K562 (cell line): ENCODE results near the gene RHBG. TPM values are rescaled to one million over a fixed set of nuclear protein-coding genes. Genes with fewer than 3 reads are reported as not detected.

Source experiments
- ARID1B ChIP-seq: fragments of 450-650 bp; IDR thresholded peaks from 2 replicates; pipeline ENCODE4 v1.6.1; 2016; ENCODE audit warnings: antibody characterized with exemption, mild to moderate bottlenecking, inconsistent platforms
- CXXC5 ChIP-seq: fragments of 250-450 bp; sonication (Bioruptor Pico); IDR thresholded peaks from 2 replicates; pipeline ENCODE4 v1.8.0; 2022; ENCODE audit warnings: inconsistent platforms, mild to moderate bottlenecking, moderate library complexity
- ETV5 ChIP-seq: sonication (generic); formaldehyde crosslinking; IDR thresholded peaks from 2 replicates; pipeline ENCODE4 v1.4.0; 2020; ENCODE audit warnings: low read depth, mild to moderate bottlenecking, missing genetic modification reagents
- L3MBTL2 ChIP-seq: fragments of 450-650 bp; IDR thresholded peaks from 2 replicates; pipeline ENCODE4 v1.6.1; 2016; ENCODE audit warnings: mild to moderate bottlenecking, moderate library complexity
- MEF2A ChIP-seq: IDR thresholded peaks from 2 replicates; pipeline ENCODE4 v1.6.1; 2011; ENCODE audit warnings: low read depth, mild to moderate bottlenecking, low read length, moderate library complexity; ENCODE audit not compliant: control insufficient read depth
- TBL1XR1 ChIP-seq, 2 experiments: IDR thresholded peaks; 2 replicates each; pipeline ENCODE4 v1.6.1; 2012; ENCODE audit warnings: improper control_type of control experiment in 2 of 2, low read length in 2 of 2, mild to moderate bottlenecking in 1 of 2
- U2AF2 ChIP-seq: fragments of 200-400 bp; formaldehyde crosslinking; optimal IDR thresholded peaks from 2 replicates; pipeline ENCODE3; 2017; ENCODE audit warnings: low read depth, mild to moderate bottlenecking, low read length
- polyA plus RNA-seq, 8 experiments: library from polyadenylated mRNA; depleted of rRNA in 4 of 8; stranded (reverse) in 5 of 8; unstranded in 3 of 8; fragments of >200 nt; fragmentation: Nextera tagmentation in 2 of 8; fragmentation: Illumina TruSeq in 1 of 8; extraction: Ambion mirVana in 2 of 8; extraction: Trizol in 1 of 8; gene quantifications; 2 replicates each; pipeline versions ENCODE4 v1.2.1 to v1.2.3, GENCODE V29; 2011 to 2014; ENCODE audit warnings: inconsistent platforms in 1 of 8, missing spikeins in 1 of 8
- total RNA-seq, 7 experiments: library from RNA; depleted of rRNA in 6 of 7; stranded (reverse); fragments of >200 nt in 6 of 7; fragmentation: Illumina TruSeq in 2 of 7; extraction: Trizol in 2 of 7; gene quantifications; 2 replicates each; pipeline versions ENCODE4 v1.2.1 to v1.2.3, GENCODE V29; 2011 to 2021; ENCODE audit warnings: low replicate concordance in 1 of 7
- TF ChIP-seq, protein P1 (sequence below): fragments of 200-800 bp; sonication (Bioruptor generic); IDR thresholded peaks from 2 replicates; pipeline ENCODE4 v1.6.1; 2017; ENCODE audit warnings: missing genetic modification characterization, missing compliant biosample characterization
- TF ChIP-seq, protein P2 (sequence below), 2 experiments: IDR thresholded peaks; 2 replicates each; pipeline ENCODE4 v1.6.1; 2011; ENCODE audit warnings: borderline replicate concordance in 1 of 2, control low read depth in 1 of 2, low read depth in 1 of 2, low read length in 1 of 2, mild to moderate bottlenecking in 1 of 2, mixed read lengths in 1 of 2, moderate library complexity in 1 of 2; ENCODE audit not compliant: insufficient read depth in 1 of 2, insufficient read length in 1 of 2, poor library complexity in 1 of 2, severe bottlenecking in 1 of 2; ENCODE audit errors: extremely low read depth in 1 of 2

The RHBG gene
- total and polyA plus RNA-seq, 9 of the 15 experiments (the other 6 are each of a cell fraction or from before 2014, with no cell fraction given): not detected

DNA sequence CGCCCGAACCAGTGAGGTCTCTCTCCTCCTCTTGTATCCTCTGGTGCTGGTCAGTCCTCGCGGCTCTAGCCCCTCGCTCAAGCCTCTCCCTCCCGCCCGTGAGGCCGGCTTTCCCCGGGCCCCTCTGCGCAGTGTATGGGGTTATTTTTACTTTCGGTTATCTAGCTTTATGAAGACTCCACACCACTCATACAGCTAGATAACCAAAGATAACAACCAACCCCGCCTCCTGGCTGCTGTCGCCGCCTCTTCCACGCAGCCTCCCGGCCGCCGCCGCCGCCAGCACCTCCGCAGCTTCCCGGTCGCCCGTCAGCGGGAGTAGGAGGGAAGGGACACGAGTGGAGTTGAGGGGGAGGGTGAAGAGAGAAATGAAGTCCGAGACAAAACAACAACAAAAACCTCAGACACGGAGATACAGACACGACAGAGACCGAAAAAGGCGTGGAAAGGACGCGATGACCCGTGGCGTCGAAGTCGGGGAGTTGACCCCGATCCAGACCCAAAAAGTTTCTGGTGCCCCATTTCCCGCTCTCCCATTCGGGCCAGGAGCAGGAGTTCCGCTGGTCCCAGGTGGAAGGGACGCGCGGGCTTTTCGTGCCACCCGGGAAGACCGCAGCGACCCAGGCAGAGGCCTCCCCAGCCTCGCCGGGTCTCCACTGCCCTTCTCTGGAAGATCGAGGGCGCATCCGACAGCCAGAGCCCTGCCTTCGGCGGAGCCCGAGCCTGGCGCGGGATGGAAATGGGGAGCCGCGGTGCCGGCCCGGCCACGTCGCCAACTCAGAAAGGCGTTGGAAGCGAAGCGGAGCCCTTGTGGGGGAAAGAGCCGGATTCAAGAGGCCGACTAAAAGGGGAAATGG is 51.4 kb downstream of the RHBG start (continued):
- TF ChIP-seq, protein P1, sequence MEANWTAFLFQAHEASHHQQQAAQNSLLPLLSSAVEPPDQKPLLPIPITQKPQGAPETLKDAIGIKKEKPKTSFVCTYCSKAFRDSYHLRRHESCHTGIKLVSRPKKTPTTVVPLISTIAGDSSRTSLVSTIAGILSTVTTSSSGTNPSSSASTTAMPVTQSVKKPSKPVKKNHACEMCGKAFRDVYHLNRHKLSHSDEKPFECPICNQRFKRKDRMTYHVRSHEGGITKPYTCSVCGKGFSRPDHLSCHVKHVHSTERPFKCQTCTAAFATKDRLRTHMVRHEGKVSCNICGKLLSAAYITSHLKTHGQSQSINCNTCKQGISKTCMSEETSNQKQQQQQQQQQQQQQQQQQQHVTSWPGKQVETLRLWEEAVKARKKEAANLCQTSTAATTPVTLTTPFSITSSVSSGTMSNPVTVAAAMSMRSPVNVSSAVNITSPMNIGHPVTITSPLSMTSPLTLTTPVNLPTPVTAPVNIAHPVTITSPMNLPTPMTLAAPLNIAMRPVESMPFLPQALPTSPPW: peak; percentile 43; the same call in 1 of the 2 replicates
- TF ChIP-seq MEF2A (no peak), U2AF2 (no peak), CXXC5 (CRISPR knock-in tag) (0 out of 2 replicates have a peak, but pooled peaks have one; percentile 23), L3MBTL2 (peak; percentile 48; the same call in 1 of the 2 replicates), TBL1XR1 (IDR thresholded peaks at IDR 0.05; ENCODE audit: low read length in 2 of 2) (0 out of 4 replicates have a peak, but pooled peaks of 1 of the 2 experiments have one; percentile 14), ARID1B (0 out of 2 replicates have a peak, but pooled peaks have one; percentile 17), ETV5 (CRISPR knock-in tag) (no peak)
- TF ChIP-seq, protein P2, sequence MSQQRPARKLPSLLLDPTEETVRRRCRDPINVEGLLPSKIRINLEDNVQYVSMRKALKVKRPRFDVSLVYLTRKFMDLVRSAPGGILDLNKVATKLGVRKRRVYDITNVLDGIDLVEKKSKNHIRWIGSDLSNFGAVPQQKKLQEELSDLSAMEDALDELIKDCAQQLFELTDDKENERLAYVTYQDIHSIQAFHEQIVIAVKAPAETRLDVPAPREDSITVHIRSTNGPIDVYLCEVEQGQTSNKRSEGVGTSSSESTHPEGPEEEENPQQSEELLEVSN (IDR thresholded peaks at IDR 0.05; ENCODE audit: borderline replicate concordance in 1 of 2, extremely low read depth in 1 of 2, insufficient read depth in 1 of 2, insufficient read length in 1 of 2, low read depth in 1 of 2, low read length in 1 of 2, poor library complexity in 1 of 2, severe bottlenecking in 1 of 2): peak; percentile 31 to 67
